ENCODE results near the gene INAFM2.

Gene INAFM2

GRCh38 chr15:40307421-40308211 is 15.9 kb upstream of the INAFM2 start, which contains the start of gene PLCB2:
Gene PLCB2 (minus strand): TSS chr15:40307935. CDS start chr15:40307672, 263 bp downstream.
- DNase-seq = peak; percentile 89

DNA sequence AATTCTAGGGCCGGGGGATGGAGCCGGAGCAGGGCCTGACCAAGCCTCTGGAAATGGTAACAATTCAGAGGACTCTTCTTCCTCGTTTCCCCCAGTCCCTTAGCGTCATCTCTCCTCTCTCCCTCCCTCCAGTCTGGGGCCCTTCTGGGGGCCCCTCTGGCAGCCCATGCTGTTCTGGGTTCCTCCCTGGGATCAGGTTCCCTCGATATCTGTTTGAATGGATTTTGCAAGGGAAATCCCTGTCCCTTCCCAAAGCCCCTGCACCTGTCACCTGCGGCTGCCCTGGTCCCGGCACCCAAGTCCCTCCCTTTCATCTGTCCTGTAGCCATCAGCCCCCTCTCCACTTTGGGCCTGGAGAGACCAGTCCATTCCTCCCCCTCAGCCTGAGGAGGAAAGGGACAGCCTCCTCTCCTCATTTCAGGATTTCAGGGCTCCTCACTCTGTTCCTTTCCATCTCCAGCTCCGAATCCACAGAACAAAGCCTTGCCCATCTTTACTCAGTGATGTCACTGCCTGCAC is 14.1 kb upstream of the INAFM2 start:
- no peak for DNase-seq

DNA sequence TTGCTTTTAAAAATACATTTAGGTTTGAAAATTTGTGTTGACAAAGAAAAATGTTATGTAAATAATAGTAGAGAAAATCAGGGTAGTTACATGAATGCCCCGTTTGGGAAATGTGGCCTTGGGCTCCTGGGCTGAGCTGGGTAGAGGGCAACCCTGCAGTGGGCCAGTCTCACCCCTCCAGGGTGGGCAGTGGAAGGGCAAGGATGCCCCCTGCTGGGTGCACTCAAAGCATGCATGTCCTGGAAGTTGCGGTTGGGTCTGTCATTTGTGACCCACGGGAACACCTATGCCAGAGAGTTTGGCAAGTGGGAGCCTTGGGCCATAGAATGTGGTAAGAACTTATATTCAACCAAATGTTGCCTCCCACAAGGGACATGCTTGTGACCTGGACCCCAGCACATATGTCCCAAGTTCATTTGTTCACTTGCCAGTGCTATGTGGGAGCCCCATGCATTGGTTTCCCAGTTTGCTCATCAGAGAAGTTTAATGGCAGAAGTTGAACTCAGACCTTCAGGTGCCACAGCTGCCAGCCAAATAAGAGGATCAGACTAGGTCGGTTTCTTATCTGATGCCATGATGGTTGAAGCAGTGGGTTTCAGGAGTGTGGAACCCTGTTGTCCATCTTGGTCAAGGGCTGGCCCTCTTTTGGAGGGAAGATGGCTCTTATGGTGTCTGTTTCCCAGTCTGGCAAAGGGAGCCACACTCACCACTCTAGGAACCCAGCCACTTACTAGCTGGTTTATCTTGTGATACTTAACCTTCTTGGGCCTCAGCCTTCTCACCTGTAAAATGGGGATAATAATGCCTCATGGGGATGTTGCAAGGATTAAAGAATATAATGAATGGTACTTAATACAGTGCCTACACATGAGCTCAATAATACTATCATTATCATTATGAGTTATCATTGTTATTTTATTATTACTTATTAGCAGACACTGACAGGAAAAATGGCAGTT is 13.2 kb upstream of the INAFM2 start:
- peak; percentile 82 for DNase-seq

DNA sequence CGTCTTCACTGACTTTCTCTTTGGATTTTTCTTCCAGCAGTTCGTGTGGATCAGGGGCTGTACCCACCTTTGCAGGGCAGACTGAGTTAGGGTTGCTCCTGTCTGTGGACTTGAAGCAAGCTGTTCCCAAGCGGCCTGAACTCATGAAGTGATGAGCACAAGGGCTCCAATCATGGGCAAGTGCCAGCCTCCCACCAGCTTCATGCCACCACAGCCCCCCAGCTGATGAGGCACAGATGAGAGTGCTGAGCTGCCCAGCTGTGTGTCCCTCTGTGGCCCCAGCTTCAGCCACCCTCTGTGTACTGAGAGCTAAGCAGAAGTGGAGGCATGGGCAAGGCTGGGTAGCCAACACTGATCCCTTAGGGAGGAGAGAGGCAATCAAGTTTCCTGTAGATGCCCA is 12.5 kb upstream of the INAFM2 start:
- DNase-seq = no peak

GRCh38 chr15:40312370-40313158 is 10.9 kb upstream of the INAFM2 start:
- no peak for DNase-seq

DNA sequence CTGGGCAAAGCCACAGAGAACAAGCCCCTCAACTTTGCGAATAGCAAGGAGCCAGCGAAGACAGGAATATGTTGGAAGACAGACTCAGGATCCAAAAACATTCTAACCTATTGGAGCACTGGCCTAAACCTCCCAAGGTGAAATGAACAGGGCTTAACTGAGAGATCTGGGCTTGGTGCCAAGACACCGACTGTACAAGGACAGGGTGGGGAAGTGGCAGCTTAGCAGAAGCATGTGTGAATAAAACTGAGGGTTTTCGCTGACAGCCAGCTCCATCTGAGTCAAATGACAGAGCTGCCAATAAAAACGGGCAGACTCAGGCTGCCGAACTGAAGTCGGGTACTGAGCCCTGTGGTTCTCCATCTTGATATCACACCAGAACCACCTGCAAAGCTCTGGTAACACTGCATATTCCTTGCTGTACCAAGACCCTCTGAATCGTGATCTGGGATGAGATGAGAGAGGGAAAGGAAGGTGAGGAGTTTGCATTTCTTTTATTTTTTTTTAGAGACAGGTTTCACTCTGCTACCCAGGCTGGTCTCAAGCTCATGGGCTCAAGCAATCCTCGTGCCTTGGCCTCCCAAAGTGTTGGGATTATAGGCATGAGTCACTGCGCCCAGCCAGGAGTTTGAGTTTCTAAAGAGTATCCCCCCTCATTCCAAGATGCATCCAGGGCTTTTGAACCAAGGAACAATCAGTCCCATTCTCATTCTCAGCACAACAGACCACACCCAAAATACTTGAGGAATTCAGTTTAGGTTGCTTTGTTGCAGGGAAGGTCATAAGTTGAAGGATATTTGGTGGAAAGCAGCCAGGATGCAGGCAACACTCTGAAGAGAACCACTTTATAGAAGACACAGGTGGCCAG is 9.7 kb upstream of the INAFM2 start:
- peak; percentile 34 for DNase-seq

GRCh38 chr15:40314723-40315276 is 8.7 kb upstream of the INAFM2 start:
- DNase-seq = no peak

- DNase-seq = no peak
Observed at GRCh38 chr15:40316931-40317330, 6.6 kb upstream of the INAFM2 start.

- no peak for DNase-seq
Observed at GRCh38 chr15:40317580-40317979, 5.9 kb upstream of the INAFM2 start.

- no peak for DNase-seq
Observed at GRCh38 chr15:40320409-40320808, 3.1 kb upstream of the INAFM2 start.

DNA sequence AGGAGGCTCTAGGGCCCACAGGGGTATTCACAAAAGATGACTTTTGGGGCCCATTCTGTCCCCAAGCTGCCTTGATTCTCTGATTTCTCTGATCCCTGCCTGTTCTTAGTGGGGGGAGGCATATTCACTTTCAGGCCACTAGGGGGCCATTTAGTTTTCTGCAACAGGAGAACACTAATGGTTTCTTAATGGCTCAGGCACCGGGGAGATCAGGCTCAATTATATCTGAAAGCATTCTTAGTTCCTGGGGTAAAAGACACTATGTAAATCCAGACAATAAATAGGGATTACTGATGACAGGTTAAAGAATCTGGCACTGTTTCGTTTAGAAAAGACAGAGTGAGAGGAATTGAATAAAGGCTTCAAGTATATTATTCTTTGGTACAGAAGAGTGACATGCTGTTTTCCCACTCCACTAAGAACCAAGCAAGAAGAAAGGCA is 2.5 kb upstream of the INAFM2 start:
- peak; percentile 80 for DNase-seq

- no peak for DNase-seq
Observed at GRCh38 chr15:40322531-40323238, 807 bp upstream of the INAFM2 start.

GRCh38 chr15:40323953-40324937 is 753 bp downstream of the INAFM2 start:
- peak; percentile 21 for DNase-seq

DNA sequence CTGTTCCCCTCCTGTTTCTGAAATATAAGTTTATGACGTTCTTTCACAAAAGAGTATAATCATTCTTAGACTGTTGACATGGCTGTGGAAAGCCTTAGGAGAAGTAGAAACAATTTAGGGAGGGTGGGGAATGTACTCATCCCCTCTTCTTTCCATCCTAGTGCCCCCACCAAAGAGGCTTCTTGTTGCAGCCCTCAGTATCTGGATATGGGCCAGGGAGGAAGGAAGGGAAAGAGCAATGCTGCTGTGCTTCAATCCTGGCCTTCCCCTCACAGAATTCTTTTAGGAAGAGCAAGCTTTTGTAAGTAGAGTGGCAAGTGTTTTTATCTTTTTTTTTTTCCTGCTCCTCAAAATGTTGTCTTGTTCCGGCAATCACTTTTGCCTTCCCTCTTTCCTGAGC is 1.7 kb downstream of the INAFM2 start:
- no peak for DNase-seq

- DNase-seq = no peak
Observed at GRCh38 chr15:40325700-40326099, 2.2 kb downstream of the INAFM2 start.

GRCh38 chr15:40327457-40327856 is 4.0 kb downstream of the INAFM2 start:
- DNase-seq = no peak

GRCh38 chr15:40328176-40328575 is 4.7 kb downstream of the INAFM2 start:
- no peak for DNase-seq

DNA sequence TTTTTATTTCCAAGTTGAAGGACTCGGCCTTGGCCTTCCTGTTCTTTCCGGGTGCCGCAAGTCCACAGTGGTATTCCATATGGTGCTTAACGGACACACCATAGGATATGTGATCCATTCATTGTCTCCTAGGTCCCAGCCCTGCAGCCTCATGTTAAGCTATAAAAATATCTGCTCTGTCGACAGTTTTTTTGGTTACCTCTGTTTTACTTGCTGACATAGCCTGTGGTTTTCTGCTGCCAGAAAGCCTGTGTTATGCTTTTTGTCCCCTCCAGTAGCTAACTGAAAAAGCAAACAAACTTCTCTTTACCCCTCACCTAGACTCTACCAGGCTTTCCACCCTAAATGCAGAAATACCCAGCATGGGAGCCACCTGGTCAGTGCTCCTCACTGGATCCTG is 5.3 kb downstream of the INAFM2 start:
- no peak for DNase-seq

- DNase-seq = no peak
Observed at GRCh38 chr15:40329804-40330203, 6.3 kb downstream of the INAFM2 start.

Measured in OCI-M1 (cell line).